ENCODE measurements around the gene SMCO2. TPM values are rescaled to one million over a fixed set of nuclear protein-coding genes. Genes with fewer than 3 reads are reported as not detected.

SMCO2 gene
- total RNA-seq, 1 experiment from 2014 or later: 1.7 TPM

GRCh38 chr12:27434673-27435565, 11.6 kb upstream of the SMCO2 start:
- no peaks in the 10 kb centered on the region for H3K9me3 ChIP-seq (ENCODE audit: low read length)
- H2AFZ ChIP-seq (ENCODE audit: low read length): no peak overlapping the region
- no peaks in the 10 kb centered on the region for H3K9me2 ChIP-seq (replicated peaks; ENCODE audit: low read length)
- CTCF ChIA-PET: interaction anchor here (0.6 to 1.6 kb wide), 8 partner anchors 10 to 311 kb away, joined by 3 to 9 read pairs (median 6); partner anchors contain the start of gene PPFIBP1
- TF ChIP-seq CTCF (conservative IDR thresholded peaks at IDR 0.05; ENCODE audit: low read depth, low read length): peak; percentile 72
- TF ChIP-seq EZH2 (IDR thresholded peaks at IDR 0.05; ENCODE audit: low read length, unreplicated experiment): no peak
- no peak for TF ChIP-seq EZH2phosphoT487 (IDR thresholded peaks at IDR 0.05; ENCODE audit: borderline replicate concordance, low read length)
- no TSS peak for BruUV-seq (replicated peaks)
- H3K4me3 ChIP-seq (ENCODE audit: low read length): no peak overlapping the region
- H3K79me2 ChIP-seq (ENCODE audit: low read length): no peaks in the 10 kb centered on the region
- no peaks in the 10 kb centered on the region for H3K36me3 ChIP-seq (ENCODE audit: low read depth, low read length)
- no peak overlapping the region for H3K4me2 ChIP-seq (ENCODE audit: low read length)
- no peaks in the 10 kb centered on the region for H3K4me1 ChIP-seq (ENCODE audit: insufficient read depth, low read length)
- no peaks in the 10 kb centered on the region for H4K20me1 ChIP-seq (ENCODE audit: low read length)
- peak; percentile 33 for DNase-seq
- peak; percentile 82 for ATAC-seq
- no peak overlapping the region for H3K9ac ChIP-seq (ENCODE audit: low read length)
- no peaks in the 10 kb centered on the region for H3K27me3 ChIP-seq (ENCODE audit: low read length)
- H3K27ac ChIP-seq (ENCODE audit: low read length): no peak overlapping the region
- intact Hi-C loops (cut with micrococcal nuclease): loop anchor here (1.0 to 10.0 kb wide), 3 partner anchors 50 to 268 kb away; partner anchors contain the start of gene PPFIBP1
- POLR2A ChIA-PET (ENCODE audit: unreplicated experiment): no interaction called here
- H3F3A ChIP-seq (ENCODE audit: low read length, unreplicated experiment): no peaks in the 10 kb centered on the region

- intact Hi-C loops (cut with micrococcal nuclease): loop anchor here (10.0 kb wide), 1 partner anchor 49 kb away; no protein-coding TSS in a partner anchor
- Histone ChIP-seq H3K79me2 (ENCODE audit: low read length) (no peaks in the 10 kb centered on the region), H2AFZ (ENCODE audit: low read length) (no peak overlapping the region), H4K20me1 (ENCODE audit: low read length) (no peaks in the 10 kb centered on the region), H3K36me3 (ENCODE audit: low read depth, low read length) (no peaks in the 10 kb centered on the region), H3K4me3 (ENCODE audit: low read length) (no peak overlapping the region), H3K27me3 (ENCODE audit: low read length) (no peaks in the 10 kb centered on the region), H3K9ac (ENCODE audit: low read length) (no peak overlapping the region), H3K4me1 (ENCODE audit: insufficient read depth, low read length) (no peaks in the 10 kb centered on the region), H3K4me2 (ENCODE audit: low read length) (no peak overlapping the region), H3F3A (ENCODE audit: low read length, unreplicated experiment) (no peaks in the 10 kb centered on the region), H3K27ac (ENCODE audit: low read length) (no peak overlapping the region), H3K9me3 (ENCODE audit: low read length) (no peaks in the 10 kb centered on the region), H3K9me2 (replicated peaks; ENCODE audit: low read length) (no peaks in the 10 kb centered on the region)
- no TSS peak for BruUV-seq (replicated peaks)
- POLR2A ChIA-PET (ENCODE audit: unreplicated experiment): interaction anchor here (0.6 kb wide), 1 partner anchor 20 kb away, joined by 4 read pairs; no protein-coding TSS in a partner anchor
- TF ChIP-seq CTCF (conservative IDR thresholded peaks at IDR 0.05; ENCODE audit: low read depth, low read length): no peak
- no peak for TF ChIP-seq EZH2 (IDR thresholded peaks at IDR 0.05; ENCODE audit: low read length, unreplicated experiment)
- TF ChIP-seq EZH2phosphoT487 (IDR thresholded peaks at IDR 0.05; ENCODE audit: borderline replicate concordance, low read length): no peak
- DNase-seq (peak; percentile 28), ATAC-seq (no peak; the same call in 1 of the 2 replicates)
- CTCF ChIA-PET: interaction anchor here (0.5 kb wide), 1 partner anchor 253 kb away, joined by 3 read pairs; no protein-coding TSS in a partner anchor
Measured at GRCh38 chr12:27436029-27436428, 10.5 kb upstream of the SMCO2 start.
